H1 (cell line): ENCODE results near the gene TMPRSS15. TPM values are rescaled to one million over a fixed set of nuclear protein-coding genes. Genes with fewer than 3 reads are reported as not detected.

Source experiments
- CTCF ChIA-PET: fragments of 300-600 bp; sonication (Branson Sonifier 250); formaldehyde crosslinking; loops from one replicate; lab custom pipeline; 2021; ENCODE audit not compliant: partially characterized antibody; lab: Charles Lee
- POLR2A ChIA-PET: fragments of 300-600 bp; sonication (Branson Sonifier 250); formaldehyde crosslinking; loops from one replicate; lab custom pipeline; 2021; ENCODE audit warnings: inconsistent platforms; ENCODE audit not compliant: partially characterized antibody; lab: Charles Lee
- DNase-seq, 2 experiments: peaks; one replicate each; pipeline versions ENCODE4 v3.0.0 to v3.0.0-alpha.2; 2010 to 2022; ENCODE audit warnings: low spot score in 2 of 2, low read depth in 1 of 2, mixed read lengths in 1 of 2
- FAIRE-seq: peaks from 2 replicates; lab custom pipeline; 2011; peaks lifted over from hg19 to GRCh38; lab: Jason Lieb, UNC
- H2AFZ ChIP-seq: 2 replicates; pipeline ENCODE4 v1.8.1; 2012; ENCODE audit warnings: low read length, inconsistent platforms
- H2AK5ac ChIP-seq: 2 replicates; pipeline ENCODE4 v1.6.1; 2013; ENCODE audit warnings: low read depth, low read length
- H2BK120ac ChIP-seq: replicated peaks from 2 replicates; pipeline ENCODE3; 2013; ENCODE audit warnings: low read depth, low read length, inconsistent platforms
- H2BK12ac ChIP-seq: 2 replicates; pipeline ENCODE4 v1.6.1; 2013; ENCODE audit warnings: low read depth, low read length
- H2BK15ac ChIP-seq: 2 replicates; pipeline ENCODE4 v1.6.1; 2013; ENCODE audit warnings: low read length
- H2BK20ac ChIP-seq: 2 replicates; pipeline ENCODE4 v1.6.1; 2013; ENCODE audit warnings: low read length
- H2BK5ac ChIP-seq: 2 replicates; pipeline ENCODE4 v1.6.1; 2013; ENCODE audit warnings: low read depth, low read length
- H3K14ac ChIP-seq: 2 replicates; pipeline ENCODE4 v1.6.1; 2013; ENCODE audit warnings: inconsistent platforms; ENCODE audit not compliant: insufficient read length
- H3K18ac ChIP-seq: 2 replicates; pipeline ENCODE4 v1.6.1; 2013; ENCODE audit warnings: low read length; ENCODE audit errors: extremely low read depth
- H3K23ac ChIP-seq: 2 replicates; pipeline ENCODE4 v1.6.1; 2013; ENCODE audit warnings: inconsistent platforms; ENCODE audit not compliant: insufficient read length
- H3K23me2 ChIP-seq: 2 replicates; pipeline ENCODE4 v1.6.1; 2013; ENCODE audit warnings: low read depth, low read length
- H3K27ac ChIP-seq: 2 replicates; pipeline ENCODE4 v1.6.1; 2011; ENCODE audit warnings: low read depth, low read length, inconsistent platforms
- H3K27me3 ChIP-seq, 4 experiments: replicated peaks in 1 of 4; 1 replicate in 1 of 4; 2 replicates in 3 of 4; pipeline versions ENCODE4 v1.6.1 to v1.8.1; 2011 to 2013; ENCODE audit warnings: low read length in 3 of 4, mild to moderate bottlenecking in 3 of 4, inconsistent platforms in 2 of 4, mixed read lengths in 2 of 4, moderate library complexity in 1 of 4; ENCODE audit not compliant: control insufficient read depth in 3 of 4, insufficient read depth in 3 of 4; ENCODE audit errors: extremely low read depth in 1 of 4
- H3K36me3 ChIP-seq, 4 experiments: 2 replicates each; pipeline versions ENCODE4 v1.6.1 to v1.8.1; 2011 to 2013; ENCODE audit warnings: mild to moderate bottlenecking in 4 of 4, low read length in 3 of 4, moderate library complexity in 2 of 4, control low read depth in 1 of 4, inconsistent platforms in 1 of 4; ENCODE audit not compliant: insufficient read depth in 4 of 4, control insufficient read depth in 2 of 4
- H3K4ac ChIP-seq: replicated peaks from 2 replicates; pipeline ENCODE3; 2013; ENCODE audit warnings: low read length, low read depth, mixed read lengths, inconsistent platforms; ENCODE audit not compliant: insufficient read length
- H3K4me1 ChIP-seq, 4 experiments: replicated peaks in 1 of 4; 1 replicate in 1 of 4; 2 replicates in 3 of 4; pipeline versions ENCODE4 v1.6.1 to v1.8.1; 2011 to 2013; ENCODE audit warnings: low read length in 3 of 4, inconsistent platforms in 2 of 4, mixed read lengths in 1 of 4; ENCODE audit not compliant: insufficient read depth in 4 of 4, control insufficient read depth in 3 of 4
- H3K4me2 ChIP-seq, 2 experiments: 2 replicates each; pipeline versions ENCODE4 v1.6.1 to v1.8.1; 2011 to 2013; ENCODE audit warnings: low read depth in 2 of 2, low read length in 2 of 2, control low read depth in 1 of 2, inconsistent platforms in 1 of 2, mild to moderate bottlenecking in 1 of 2; ENCODE audit not compliant: insufficient read depth in 1 of 2
- H3K4me3 ChIP-seq, 4 experiments: fragments of 200-600, 300-600 bp in 1 of 4; sonication (generic), shearing (Covaris generic), sonication (Bioruptor Twin) in 1 of 4; 2 replicates each; pipeline versions ENCODE4 v1.5.1 to v1.8.1; 2011 to 2016; ENCODE audit warnings: low read length in 4 of 4, low read depth in 3 of 4, control low read depth in 2 of 4, inconsistent platforms in 2 of 4, mild to moderate bottlenecking in 2 of 4, mixed read lengths in 1 of 4, moderate library complexity in 1 of 4; ENCODE audit not compliant: insufficient read depth in 2 of 4; ENCODE audit errors: extremely low read depth in 1 of 4
- H3K56ac ChIP-seq: replicated peaks from 2 replicates; pipeline ENCODE3; 2013; ENCODE audit warnings: low read depth, mild to moderate bottlenecking, mixed read lengths, low read length, inconsistent platforms; ENCODE audit not compliant: insufficient read length
- H3K79me1 ChIP-seq: 2 replicates; pipeline ENCODE4 v1.6.1; 2013; ENCODE audit warnings: low read depth, low read length, control low read depth
- H3K79me2 ChIP-seq, 2 experiments: 2 replicates each; pipeline versions ENCODE4 v1.6.1 to v1.8.1; 2012 to 2013; ENCODE audit warnings: low read length in 2 of 2, mild to moderate bottlenecking in 2 of 2, inconsistent platforms in 1 of 2; ENCODE audit not compliant: insufficient read depth in 2 of 2, control insufficient read depth in 1 of 2
- H3K9ac ChIP-seq, 4 experiments: replicated peaks in 1 of 4; 1 replicate in 1 of 4; 2 replicates in 3 of 4; pipeline versions ENCODE4 v1.6.1 to v1.8.1; 2011 to 2013; ENCODE audit warnings: low read depth in 3 of 4, low read length in 3 of 4, control low read depth in 2 of 4, mild to moderate bottlenecking in 2 of 4, moderate library complexity in 2 of 4, inconsistent platforms in 1 of 4; ENCODE audit errors: extremely low read depth in 1 of 4
- H3K9me3 ChIP-seq, 2 experiments: 2 replicates each; pipeline versions ENCODE4 v1.6.1 to v1.8.1; 2012 to 2013; ENCODE audit warnings: mild to moderate bottlenecking in 2 of 2, moderate library complexity in 2 of 2, control low read depth in 1 of 2, inconsistent platforms in 1 of 2, low read depth in 1 of 2, low read length in 1 of 2, mixed read lengths in 1 of 2; ENCODE audit not compliant: insufficient read depth in 2 of 2
- H4K20me1 ChIP-seq, 2 experiments: replicated peaks in 1 of 2; 2 replicates each; pipeline versions ENCODE3 to v1.8.1; 2011 to 2013; ENCODE audit warnings: inconsistent platforms in 2 of 2, low read length in 2 of 2, mild to moderate bottlenecking in 1 of 2; ENCODE audit not compliant: insufficient read depth in 2 of 2, control insufficient read depth in 1 of 2
- H4K5ac ChIP-seq: 2 replicates; pipeline ENCODE4 v1.6.1; 2013; ENCODE audit warnings: low read length, low read depth, mixed read lengths, inconsistent platforms; ENCODE audit not compliant: insufficient read length
- H4K8ac ChIP-seq: 2 replicates; pipeline ENCODE4 v1.8.0; 2013; ENCODE audit warnings: mild to moderate bottlenecking, moderate library complexity, low read length, inconsistent platforms; ENCODE audit not compliant: insufficient read depth; ENCODE audit errors: extremely low read depth
- H4K91ac ChIP-seq: replicated peaks from 2 replicates; pipeline ENCODE3; 2013; ENCODE audit warnings: low read length, mixed read lengths, inconsistent platforms; ENCODE audit not compliant: insufficient read length
- BCL11A ChIP-seq, 2 experiments: IDR thresholded peaks; one replicate each; pipeline ENCODE4 v1.6.1; 2011; ENCODE audit warnings: low read depth in 2 of 2, low read length in 2 of 2, mild to moderate bottlenecking in 2 of 2
- PHF8 ChIP-seq: fragments of 200-600 bp; sonication (generic); conservative IDR thresholded peaks from 2 replicates; pipeline ENCODE4 v1.7.1; 2012; ENCODE audit warnings: low read depth, mild to moderate bottlenecking, inconsistent platforms, low read length, moderate library complexity
- SIX5 ChIP-seq: IDR thresholded peaks from 2 replicates; pipeline ENCODE4 v1.6.1; 2011; ENCODE audit warnings: mild to moderate bottlenecking, low read depth, low read length
- TAF1 ChIP-seq: IDR thresholded peaks from 2 replicates; pipeline ENCODE4 v1.6.1; 2011; ENCODE audit warnings: mild to moderate bottlenecking, low read depth, low read length
- TBP ChIP-seq: IDR thresholded peaks from 2 replicates; pipeline ENCODE4 v1.6.1; 2011; ENCODE audit warnings: low read depth, low read length, improper control_type of control experiment
- polyA plus RNA-seq, 7 experiments: library from polyadenylated mRNA; depleted of rRNA in 3 of 7; stranded (reverse) in 5 of 7; unstranded in 2 of 7; fragments of >200 nt in 5 of 7; fragments of 200-250 nt in 2 of 7; gene quantifications; 1 replicate in 5 of 7; 2 replicates in 1 of 7; 4 replicates in 1 of 7; pipeline versions ENCODE4 v1.2.1 to v1.2.3, GENCODE V29; 2011 to 2013; ENCODE audit warnings: missing spikeins in 2 of 7, mixed read lengths in 2 of 7
- total RNA-seq: library from RNA; stranded (reverse); fragmentation: NEBNext Ultra II Directional; extraction: Animal tissue kit (Norgen Biotek cat#: 25700); gene quantifications from 2 replicates; pipeline ENCODE4 v1.2.1, GENCODE V29; 2021

Gene TMPRSS15
- total and polyA plus RNA-seq, 2 of the 8 experiments (the other 6 are each of a cell fraction or from before 2014, with no cell fraction given), result not detected

DNA sequence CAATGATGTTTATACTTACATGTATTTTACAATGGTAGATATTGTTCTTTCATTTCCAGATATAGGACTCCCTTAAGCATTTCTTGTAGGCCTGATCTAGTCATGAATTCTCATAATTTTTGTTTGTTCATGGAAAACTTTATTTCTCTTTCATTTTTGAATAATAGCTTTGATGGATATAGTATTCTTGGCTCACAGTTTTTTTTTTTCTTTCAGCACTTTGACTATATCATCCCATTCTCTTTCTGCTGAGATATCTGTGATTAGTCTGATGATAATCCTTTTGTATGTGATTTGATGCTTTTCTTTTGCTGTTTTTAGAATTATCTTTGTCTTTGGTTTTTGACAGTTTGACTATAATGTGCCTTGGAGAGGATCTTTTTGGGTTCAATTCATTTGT is 183.1 kb downstream of the TMPRSS15 start:
- H4K20me1 ChIP-seq, result no peaks in the 10 kb centered on the region
- no peak overlapping the region for H2AFZ ChIP-seq
- no peak overlapping the region for H2BK15ac ChIP-seq
- H3K4me3 ChIP-seq, result no peak overlapping the region
- H2BK12ac ChIP-seq, result no peak overlapping the region
- H3K23ac ChIP-seq, result no peak overlapping the region
- H3K18ac ChIP-seq, result no peak overlapping the region
- FAIRE-seq, result no peak
- no peak overlapping the region for H2BK5ac ChIP-seq
- H3K4me2 ChIP-seq, result no peak overlapping the region
- 0 out of 4 replicates have a peak, but pooled peaks cover 9 to 15% of the 10 kb centered on the region in 2 experiments for H3K9me3 ChIP-seq
- no peak overlapping the region for H3K9ac ChIP-seq
- no peak overlapping the region for H3K4ac ChIP-seq
- no peak overlapping the region for H4K8ac ChIP-seq
- ChIA-PET POLR2A (no interaction called here), CTCF (interaction anchor here (0.6 kb wide), 1 partner anchor 41 kb away, joined by 3 read pairs; no protein-coding TSS in a partner anchor)
- no peak overlapping the region for H4K5ac ChIP-seq
- H3K27ac ChIP-seq, result no peak overlapping the region
- no peaks in the 10 kb centered on the region for H3K79me1 ChIP-seq
- H3K14ac ChIP-seq, result no peak overlapping the region
- H2AK5ac ChIP-seq, result no peak overlapping the region
- H3K79me2 ChIP-seq, result no peaks in the 10 kb centered on the region
- H3K23me2 ChIP-seq, result no peaks in the 10 kb centered on the region
- H3K27me3 ChIP-seq, result no peaks in the 10 kb centered on the region
- H3K56ac ChIP-seq, result no peak overlapping the region
- no peak overlapping the region for H4K91ac ChIP-seq
- H3K36me3 ChIP-seq, result no peaks in the 10 kb centered on the region; a peak in 1 of 8 replicates
- H2BK120ac ChIP-seq, result no peak overlapping the region
- H3K4me1 ChIP-seq, result no peaks in the 10 kb centered on the region
- DNase-seq, result no peak
- H2BK20ac ChIP-seq, result no peak overlapping the region
- TF ChIP-seq SIX5 (no peak), TBP (no peak), PHF8 (no peak), TAF1 (no peak), BCL11A (IDR thresholded peaks at IDR 0.05; ENCODE audit: low read depth in 2 of 2, low read length in 2 of 2) (no peak)
